Esophagus (tissue), 2 donors: Measurements from ENCODE around the gene PDE4D. TPM values are rescaled to one million over a fixed set of nuclear protein-coding genes. Genes with fewer than 3 reads are reported as not detected.

ENCODE experiments used
- H3K27ac ChIP-seq, 2 donors: one replicate each; pipeline ENCODE4 v1.5.1; 2013; ENCODE audit warnings: low read depth in 2 of 2, mild to moderate bottlenecking in 2 of 2, inconsistent platforms in 1 of 2, low read length in 1 of 2, moderate library complexity in 1 of 2
- H3K27me3 ChIP-seq, 2 donors: one replicate each; pipeline ENCODE4 v1.6.1; 2013; ENCODE audit warnings: low read length in 2 of 2, control low read depth in 1 of 2, mild to moderate bottlenecking in 1 of 2; ENCODE audit not compliant: insufficient read depth in 2 of 2, control insufficient read depth in 1 of 2
- H3K36me3 ChIP-seq, 2 donors: one replicate each; pipeline ENCODE4 v1.6.1; 2013; ENCODE audit warnings: low read length in 1 of 2; ENCODE audit not compliant: control insufficient read depth in 2 of 2, insufficient read depth in 2 of 2
- H3K4me1 ChIP-seq, 2 donors: one replicate each; pipeline ENCODE4 v1.6.1; 2013; ENCODE audit warnings: low read length in 1 of 2; ENCODE audit not compliant: control insufficient read depth in 2 of 2, insufficient read depth in 2 of 2
- H3K4me3 ChIP-seq, 2 donors: one replicate each; pipeline ENCODE4 v1.5.1; 2013; ENCODE audit warnings: low read length in 2 of 2, mild to moderate bottlenecking in 2 of 2, low read depth in 1 of 2, moderate library complexity in 1 of 2
- H3K9me3 ChIP-seq, 2 donors: one replicate each; pipeline ENCODE4 v1.6.1; 2013; ENCODE audit warnings: mild to moderate bottlenecking in 2 of 2, low read depth in 1 of 2, low read length in 1 of 2, moderate library complexity in 1 of 2; ENCODE audit not compliant: control insufficient read depth in 2 of 2, insufficient read depth in 1 of 2
- WGBS, 2 donors: extraction: QIAGEN DNeasy Blood & Tissue Kit; methylation state at CpG; one replicate each; pipeline ENCODE4 v1.1.7; 2013; 5-methylcytosine and 5-hydroxymethylcytosine counted together
- polyA plus RNA-seq, 2 donors: library from polyadenylated mRNA; stranded (reverse); fragments of 200-250 nt; gene quantifications; one replicate each; pipeline ENCODE4 v1.2.3, GENCODE V29; 2013
- donor health status: healthy with polysubstance abuse.
- donor health status: Bipolar disorder and iron deficiency.

Gene PDE4D
- polyA plus RNA-seq, 2 donors = 1.5 to 2.5 TPM

DNA sequence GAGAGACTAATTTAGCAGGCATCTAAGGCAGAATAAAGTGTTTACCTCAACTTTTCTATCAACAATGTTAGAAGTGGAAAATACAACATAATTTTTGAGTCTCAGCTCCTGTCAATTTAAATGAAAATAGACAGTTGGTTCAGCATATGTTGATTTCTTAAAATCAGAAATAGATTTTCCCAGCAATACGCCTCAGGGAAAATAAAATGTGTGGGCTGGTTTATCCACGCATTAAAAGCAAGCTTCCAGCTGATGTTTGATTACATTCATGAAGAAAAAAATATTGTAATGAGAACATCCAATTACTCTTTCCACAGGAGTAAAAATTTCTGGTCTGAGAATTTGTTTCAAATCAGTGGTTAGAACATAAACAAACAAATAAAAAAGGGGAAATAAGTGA lies 166.3 kb downstream of the PDE4D start:
- H3K4me3 ChIP-seq = no peak overlapping the region
- H3K9me3 ChIP-seq = no peaks in the 10 kb centered on the region
- no peak overlapping the region for H3K27ac ChIP-seq
- H3K36me3 ChIP-seq = no peaks in the 10 kb centered on the region
- H3K4me1 ChIP-seq = no peaks in the 10 kb centered on the region
- H3K27me3 ChIP-seq = no peaks in the 10 kb centered on the region
- WGBS, 2 donors = 76 to 80% methylated on average over 2 of the region's 2 CpGs

DNA sequence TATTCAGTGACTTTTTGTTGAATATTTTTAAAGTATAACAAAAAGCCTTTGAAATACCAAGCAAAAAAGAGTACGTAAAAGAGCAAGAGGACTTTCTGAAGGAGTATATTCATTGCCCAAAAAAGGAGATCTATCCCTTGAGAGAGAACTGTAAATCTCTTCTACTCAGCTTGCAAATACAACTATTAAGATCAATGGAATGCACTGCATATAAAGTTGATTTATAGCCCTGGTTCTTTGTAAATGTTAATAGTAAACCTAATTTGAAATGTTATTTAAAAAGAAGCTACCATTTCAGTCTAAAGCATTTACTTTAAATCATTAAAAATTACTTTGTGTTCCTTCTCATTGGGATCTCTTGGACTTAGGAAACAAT lies 168.1 kb downstream of the PDE4D start:
- Histone ChIP-seq H3K4me1 (no peaks in the 10 kb centered on the region), H3K27ac (no peak overlapping the region), H3K9me3 (no peaks in the 10 kb centered on the region), H3K36me3 (no peaks in the 10 kb centered on the region), H3K27me3 (no peaks in the 10 kb centered on the region), H3K4me3 (no peak overlapping the region)
- 78 to 86% methylated on average over 1 of the region's 1 CpG for WGBS, 2 donors

DNA sequence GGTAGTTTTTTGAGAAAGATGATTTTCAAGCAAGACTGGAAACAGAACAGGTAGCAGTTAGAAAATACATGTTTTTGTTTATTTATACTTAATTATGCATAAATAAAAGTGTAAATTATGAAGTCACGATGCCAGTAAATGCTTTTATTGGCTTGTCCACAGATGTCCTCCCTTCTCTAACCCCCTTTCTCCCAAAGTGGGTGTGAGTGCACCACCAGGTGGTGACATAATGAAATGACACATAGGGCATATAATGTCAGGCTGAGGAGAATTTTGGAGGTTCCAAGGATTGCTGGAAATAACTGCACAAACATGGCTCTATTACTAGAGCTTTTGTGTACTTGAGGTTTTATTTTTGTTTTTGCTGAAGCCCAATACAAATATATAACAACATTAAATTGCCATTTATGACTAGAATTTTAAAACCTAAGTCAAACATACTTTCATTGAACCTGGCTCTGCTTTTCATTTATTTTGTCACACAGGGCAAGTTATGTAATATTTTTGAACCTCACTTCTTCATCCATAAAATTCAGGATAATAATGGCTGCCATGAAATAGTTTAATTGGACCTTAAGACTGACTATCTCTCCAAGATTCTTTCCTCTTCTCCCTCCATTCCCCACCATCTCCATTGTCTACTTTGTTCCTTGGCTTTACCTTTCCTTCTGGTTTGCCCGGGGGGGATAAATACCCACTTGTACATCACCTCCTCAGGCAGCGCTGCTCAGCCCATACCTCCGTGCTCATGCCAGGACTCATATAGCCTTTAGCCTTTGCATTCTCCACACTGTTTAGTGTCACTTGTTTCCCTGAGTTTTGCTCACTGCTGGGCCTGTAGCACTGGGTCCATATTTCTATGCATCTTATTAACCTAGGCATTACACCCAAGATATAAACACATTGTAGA lies 168.8 kb downstream of the PDE4D start:
- 75 to 80% methylated on average over 4 of the region's 4 CpGs for WGBS, 2 donors
- no peak overlapping the region for H3K27ac ChIP-seq

DNA sequence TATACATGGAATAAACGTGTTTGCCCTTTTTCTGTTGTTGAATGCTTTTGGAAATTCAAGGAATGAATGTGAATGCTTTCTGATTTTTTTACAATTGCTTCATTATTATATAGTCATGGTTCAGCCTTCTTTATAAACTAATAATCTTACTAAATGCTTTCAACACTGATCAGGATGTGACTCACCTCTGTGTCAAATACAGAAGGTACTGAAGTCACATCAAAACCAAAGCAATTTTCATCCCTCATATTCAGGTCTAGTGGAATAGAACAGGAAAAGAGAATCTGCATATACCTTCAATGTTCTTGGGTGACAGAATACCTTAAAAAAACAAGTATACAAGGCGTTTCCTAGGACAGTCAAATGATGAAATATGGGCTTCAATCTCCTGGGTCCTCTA lies 170.7 kb downstream of the PDE4D start:
- Histone ChIP-seq H3K27me3 (no peaks in the 10 kb centered on the region), H3K4me1 (no peaks in the 10 kb centered on the region), H3K36me3 (no peaks in the 10 kb centered on the region), H3K4me3 (no peak overlapping the region), H3K27ac (no peak overlapping the region), H3K9me3 (no peaks in the 10 kb centered on the region)
- WGBS, 2 donors = 60 to 67% methylated on average over 2 of the region's 2 CpGs

More for the DNA sequence above, 168.8 kb downstream of the PDE4D start:
- H3K4me3 ChIP-seq = no peak overlapping the region
- no peaks in the 10 kb centered on the region for H3K9me3 ChIP-seq
- H3K36me3 ChIP-seq = no peaks in the 10 kb centered on the region
- H3K27me3 ChIP-seq = no peaks in the 10 kb centered on the region
- no peaks in the 10 kb centered on the region for H3K4me1 ChIP-seq

DNA sequence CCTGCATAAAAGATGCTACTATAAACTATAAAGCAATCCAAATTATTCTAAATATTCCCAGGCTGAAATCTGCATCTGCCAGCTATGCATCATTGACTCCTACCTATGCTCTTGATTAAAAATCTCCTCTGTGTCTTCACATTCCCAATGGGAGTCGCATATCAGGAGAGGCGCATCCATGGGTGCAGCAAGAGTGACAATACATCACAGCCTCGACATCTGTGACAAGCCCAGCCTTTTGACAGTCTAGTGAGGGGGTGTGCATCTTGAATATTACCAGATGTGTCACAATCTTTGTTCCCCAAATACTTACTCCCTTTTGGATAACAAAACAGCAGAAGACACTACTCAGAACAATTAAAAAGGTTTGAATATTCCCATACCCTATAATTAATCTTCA lies 171.8 kb downstream of the PDE4D start:
- H3K36me3 ChIP-seq = no peaks in the 10 kb centered on the region
- H3K4me1 ChIP-seq = no peaks in the 10 kb centered on the region
- no peak overlapping the region for H3K27ac ChIP-seq
- H3K9me3 ChIP-seq = no peaks in the 10 kb centered on the region
- H3K27me3 ChIP-seq = no peaks in the 10 kb centered on the region
- 92 to 94% methylated on average over 3 of the region's 3 CpGs for WGBS, 2 donors
- H3K4me3 ChIP-seq = no peak overlapping the region

DNA sequence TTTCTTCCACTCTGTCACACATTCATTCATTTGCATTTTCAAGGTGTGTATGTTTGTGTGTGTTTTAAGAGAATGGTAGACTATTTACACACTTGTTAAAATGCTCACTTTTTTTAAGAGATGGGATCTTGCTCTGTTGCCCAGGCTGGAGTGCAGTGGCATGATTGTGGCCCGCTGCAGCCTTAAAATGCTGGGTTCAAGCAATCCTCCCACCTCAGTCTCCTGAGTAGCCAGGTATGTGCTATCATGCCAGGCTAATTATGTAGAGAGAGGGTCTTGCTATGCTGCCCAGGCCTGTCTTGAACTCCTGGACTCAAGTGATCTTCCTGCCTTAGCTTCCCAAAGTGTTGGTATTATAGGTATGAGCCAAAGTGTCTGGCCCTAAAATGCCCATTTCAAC lies 173.5 kb downstream of the PDE4D start:
- Histone ChIP-seq H3K9me3 (no peaks in the 10 kb centered on the region), H3K27me3 (no peaks in the 10 kb centered on the region), H3K36me3 (no peaks in the 10 kb centered on the region), H3K4me1 (no peaks in the 10 kb centered on the region), H3K4me3 (no peak overlapping the region), H3K27ac (no peak overlapping the region)
- WGBS, 2 donors = 94 to 97% methylated on average over 1 of the region's 1 CpG

DNA sequence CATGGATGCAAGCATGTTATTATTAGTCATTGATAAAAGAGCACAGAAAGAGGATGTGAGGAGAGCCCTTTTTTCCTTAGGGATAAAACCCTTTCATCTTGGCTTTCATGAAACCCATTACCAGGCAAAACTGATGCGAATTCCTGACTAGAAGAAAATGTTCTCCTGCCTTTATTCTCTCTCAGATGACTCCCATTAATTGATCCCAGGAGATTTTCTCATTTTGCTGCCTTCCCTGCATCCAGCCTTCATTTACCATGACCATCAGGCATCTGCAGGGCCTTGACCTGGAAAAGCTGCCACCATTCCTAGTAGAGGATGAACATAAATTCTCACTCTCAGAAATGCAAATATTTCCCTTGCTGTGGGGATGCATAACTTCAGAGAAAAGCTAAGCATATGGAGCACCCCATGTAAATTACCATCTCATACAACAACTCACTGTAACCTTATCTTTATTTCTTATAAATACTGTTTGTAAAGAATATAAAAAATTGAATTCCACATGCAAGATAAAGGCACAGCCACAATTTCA lies 176.5 kb downstream of the PDE4D start:
- Histone ChIP-seq H3K4me3 (no peak overlapping the region), H3K27ac (no peak overlapping the region), H3K9me3 (peaks cover 2 to 7% of the 10 kb centered on the region in 2 donors), H3K36me3 (no peaks in the 10 kb centered on the region), H3K27me3 (no peaks in the 10 kb centered on the region), H3K4me1 (no peaks in the 10 kb centered on the region)
- 76% methylated on average over 1 of the region's 1 CpG for WGBS, 2 donors

DNA sequence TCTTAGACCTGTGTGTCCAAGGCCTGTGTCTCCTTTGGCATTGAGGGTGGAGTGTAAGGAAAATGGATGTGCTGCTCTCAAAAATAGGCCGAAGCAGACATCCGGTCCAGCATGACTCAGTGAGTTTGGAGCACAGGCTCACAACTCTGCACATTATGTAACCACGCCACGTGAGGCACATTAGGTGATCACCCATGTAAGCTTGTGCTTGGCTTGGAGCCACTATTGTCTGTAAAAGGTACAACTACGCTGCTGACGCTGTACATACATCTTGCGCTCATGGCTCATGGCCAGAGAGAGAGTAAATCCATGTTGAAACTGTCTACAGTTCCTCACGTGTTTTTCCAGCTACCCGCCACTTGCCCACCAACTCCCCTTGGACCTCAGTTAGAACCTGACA lies 177.5 kb downstream of the PDE4D start:
- H3K27ac ChIP-seq = no peak overlapping the region
- H3K36me3 ChIP-seq = no peaks in the 10 kb centered on the region
- WGBS, 2 donors = 86 to 92% methylated on average over 9 of the region's 9 CpGs

DNA sequence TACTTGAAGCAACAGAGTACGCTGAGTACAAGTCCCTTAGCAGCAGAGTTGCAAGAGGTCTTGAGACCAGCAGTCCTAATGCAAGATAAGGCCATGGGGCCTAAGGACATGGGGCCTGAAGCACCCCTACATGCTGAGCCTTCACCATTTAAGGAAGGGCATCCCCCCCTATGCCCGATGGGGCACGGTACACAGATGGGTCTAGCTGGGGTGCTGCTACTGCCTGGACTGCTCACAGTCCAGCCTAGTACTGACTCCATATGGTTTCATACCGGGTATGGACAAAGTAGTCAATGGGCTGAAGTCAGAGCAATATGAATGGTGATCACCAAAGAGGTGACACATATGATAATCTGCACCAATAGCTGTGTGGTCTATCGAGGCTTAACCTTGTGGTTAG lies 178.3 kb downstream of the PDE4D start:
- Histone ChIP-seq H3K9me3 (peaks cover 2 to 7% of the 10 kb centered on the region in 2 donors), H3K27ac (no peak overlapping the region), H3K4me3 (no peak overlapping the region), H3K27me3 (no peaks in the 10 kb centered on the region), H3K36me3 (no peaks in the 10 kb centered on the region), H3K4me1 (no peaks in the 10 kb centered on the region)
- 94 to 95% methylated on average over 5 of the region's 5 CpGs for WGBS, 2 donors

More for the DNA sequence above, 177.5 kb downstream of the PDE4D start:
- H3K4me1 ChIP-seq = no peaks in the 10 kb centered on the region
- no peak overlapping the region for H3K4me3 ChIP-seq
- H3K9me3 ChIP-seq = peaks cover 2 to 7% of the 10 kb centered on the region in 2 donors
- H3K27me3 ChIP-seq = no peaks in the 10 kb centered on the region

DNA sequence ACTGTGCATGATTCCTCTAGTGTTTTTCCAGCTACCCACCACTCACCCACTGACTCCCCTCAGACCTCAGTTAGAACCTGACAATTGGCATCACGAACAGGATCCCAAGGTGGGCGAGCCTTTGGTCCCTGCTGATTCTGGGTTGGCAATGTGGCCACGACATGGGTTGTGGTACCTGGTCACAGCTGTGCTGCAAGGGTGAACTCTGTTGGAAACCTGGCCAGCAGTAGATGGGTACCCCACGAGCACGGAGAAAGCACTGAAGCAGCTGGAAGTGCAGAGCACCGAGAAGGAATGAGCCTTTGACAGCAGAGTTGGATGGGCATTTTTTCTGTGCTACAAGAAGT lies 180.1 kb downstream of the PDE4D start:
- H3K27me3 ChIP-seq = no peaks in the 10 kb centered on the region
- H3K9me3 ChIP-seq = peaks cover 2 to 7% of the 10 kb centered on the region in 2 donors
- H3K4me3 ChIP-seq = no peak overlapping the region
- H3K27ac ChIP-seq = no peak overlapping the region
- WGBS, 2 donors = 94 to 95% methylated on average over 6 of the region's 6 CpGs
- H3K36me3 ChIP-seq = no peaks in the 10 kb centered on the region
- H3K4me1 ChIP-seq = no peaks in the 10 kb centered on the region
